ENCODE measurements around the gene NGRN. TPM values are rescaled to one million over a fixed set of nuclear protein-coding genes. Genes with fewer than 3 reads are reported as not detected.
A peak's percentile ranks its signal among the peaks of the same experiment; 100 is the strongest.

NGRN gene
- total RNA-seq, 5 donors from 2014 or later (not counting 1 experiment from before 2014, with no cell fraction given): 44.5 to 53.1 (median 46.1) TPM

DNA sequence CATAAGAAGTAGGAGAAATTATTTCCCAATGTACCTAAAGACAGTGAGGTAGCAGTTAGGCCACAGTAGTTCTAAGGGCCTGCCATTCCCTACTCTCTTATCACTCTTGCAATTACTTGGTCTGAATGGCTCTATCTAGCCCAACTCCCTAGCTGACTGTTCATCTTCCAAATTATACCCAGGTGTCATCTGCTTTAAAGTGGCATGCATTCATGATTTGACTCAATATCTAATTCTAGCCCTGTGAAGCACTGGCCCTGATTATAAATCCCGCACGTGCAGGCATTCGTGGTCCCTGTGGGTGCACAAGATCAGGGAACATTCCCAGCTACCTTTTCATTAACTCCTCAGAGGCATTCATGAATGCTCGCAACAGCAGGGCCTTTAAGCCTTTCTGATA, 43.5 kb downstream of the NGRN start:
- no peaks in the 10 kb centered on the region for H3K36me3 Mint-ChIP-seq
- 92% methylated on average over 4 of the region's 4 CpGs for WGBS (ENCODE audit: insufficient coverage)
- H3K27ac Mint-ChIP-seq: no peak overlapping the region
- ChIA-PET CTCF (interaction anchor here in 1 of 2 donors (0.5 to 1.1 kb wide), 2 partner anchors 11 to 13 kb away, joined by 3 to 4 read pairs; no protein-coding TSS in a partner anchor), POLR2A (no interaction called here)
- H3K27me3 Mint-ChIP-seq: no peaks in the 10 kb centered on the region
- no peak overlapping the region for H3K4me3 Mint-ChIP-seq
- DNase-seq (no peak), ATAC-seq (replicated peaks in 1 of 4) (no peak)
- Histone ChIP-seq H3K9me3 (no peaks in the 10 kb centered on the region), H3K36me3 (ENCODE audit: control insufficient read depth in 2 of 2, extremely low read depth in 1 of 2, insufficient read depth in 1 of 2, low read length in 1 of 2) (no peaks in the 10 kb centered on the region), H3K4me3 (ENCODE audit: control insufficient read depth in 1 of 2, extremely low read depth in 1 of 2, low read length in 1 of 2) (no peak overlapping the region), H3K27ac (ENCODE audit: low read length) (no peak overlapping the region), H3K27me3 (replicated peaks in 1 of 2; ENCODE audit: control insufficient read depth in 2 of 2, extremely low read depth in 1 of 2, insufficient read depth in 2 of 2, low read length in 1 of 2) (no peaks in the 10 kb centered on the region), H3K4me1 (ENCODE audit: control insufficient read depth in 1 of 2, extremely low read depth in 1 of 2, insufficient read depth in 2 of 2, low read length in 2 of 2) (peaks cover 12 to 14% of the 10 kb centered on the region in 2 experiments)
- peaks cover 13 to 20% (median 17%) of the 10 kb centered on the region in 3 donors for H3K4me1 Mint-ChIP-seq
- H3K9me3 Mint-ChIP-seq: no peaks in the 10 kb centered on the region

DNA sequence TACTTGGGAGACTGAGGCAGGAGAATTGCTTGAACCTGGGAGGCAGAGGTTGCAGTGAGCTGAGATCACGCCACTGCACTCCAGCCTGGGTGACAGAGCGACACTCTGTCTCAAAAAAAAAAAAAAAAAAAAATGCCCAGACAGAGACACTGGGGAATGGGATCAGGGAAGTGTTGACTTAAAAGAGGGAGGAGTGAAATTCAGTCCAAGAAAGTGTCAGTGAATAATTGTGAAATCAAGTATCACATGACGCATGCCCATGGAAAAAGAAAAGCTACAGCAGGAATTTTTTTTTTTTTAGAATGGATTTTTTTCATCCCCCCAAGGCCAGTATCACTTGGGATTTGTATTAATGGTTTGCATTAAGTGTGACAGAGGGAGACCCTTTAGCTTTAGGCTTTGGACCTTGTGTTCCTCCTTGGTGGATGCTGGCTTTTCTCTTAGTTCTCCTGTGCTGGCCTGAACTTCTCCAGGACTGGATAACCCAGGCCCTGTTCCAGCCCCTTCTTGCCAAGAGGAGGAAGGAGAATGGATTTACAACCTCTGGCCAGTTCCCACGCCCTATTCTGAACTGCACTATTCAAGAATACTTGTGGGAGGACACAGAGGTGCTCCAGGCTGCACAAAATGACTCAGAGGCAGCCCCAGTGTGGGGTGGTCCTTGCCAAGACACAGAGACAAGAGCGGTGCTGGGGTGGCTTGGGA, 50.0 kb downstream of the NGRN start:
- DNase-seq (no peak), ATAC-seq (replicated peaks in 1 of 4) (no peak)
- Histone ChIP-seq H3K4me3 (ENCODE audit: control insufficient read depth in 1 of 2, extremely low read depth in 1 of 2, low read length in 1 of 2) (no peak overlapping the region), H3K27me3 (replicated peaks in 1 of 2; ENCODE audit: control insufficient read depth in 2 of 2, extremely low read depth in 1 of 2, insufficient read depth in 2 of 2, low read length in 1 of 2) (peaks cover 0 to 3% of the 10 kb centered on the region in 2 experiments), H3K36me3 (ENCODE audit: control insufficient read depth in 2 of 2, extremely low read depth in 1 of 2, insufficient read depth in 1 of 2, low read length in 1 of 2) (no peaks in the 10 kb centered on the region), H3K27ac (ENCODE audit: low read length) (no peak overlapping the region), H3K4me1 (ENCODE audit: control insufficient read depth in 1 of 2, extremely low read depth in 1 of 2, insufficient read depth in 2 of 2, low read length in 2 of 2) (peaks cover 4 to 6% of the 10 kb centered on the region in 2 experiments), H3K9me3 (no peaks in the 10 kb centered on the region)
- H3K27me3 Mint-ChIP-seq: peaks cover 0 to 3% of the 10 kb centered on the region in 2 donors
- peaks cover 5 to 8% (median 6%) of the 10 kb centered on the region in 3 donors for H3K4me1 Mint-ChIP-seq
- ChIA-PET CTCF (interaction anchor here in 1 of 2 donors (0.5 to 1.2 kb wide), 3 partner anchors 9 to 194 kb away, joined by 3 to 5 read pairs (median 3); no protein-coding TSS in a partner anchor), POLR2A (interaction anchor here in 1 of 2 donors (0.6 kb wide), 1 partner anchor 150 kb away, joined by 8 read pairs; no protein-coding TSS in a partner anchor)
- no peaks in the 10 kb centered on the region for H3K36me3 Mint-ChIP-seq
- H3K4me3 Mint-ChIP-seq: no peak overlapping the region
- no peaks in the 10 kb centered on the region for H3K9me3 Mint-ChIP-seq
- no CpG with 5 or more reads among the region's 5 CpGs for WGBS (ENCODE audit: insufficient coverage)
- H3K27ac Mint-ChIP-seq: no peak overlapping the region

DNA sequence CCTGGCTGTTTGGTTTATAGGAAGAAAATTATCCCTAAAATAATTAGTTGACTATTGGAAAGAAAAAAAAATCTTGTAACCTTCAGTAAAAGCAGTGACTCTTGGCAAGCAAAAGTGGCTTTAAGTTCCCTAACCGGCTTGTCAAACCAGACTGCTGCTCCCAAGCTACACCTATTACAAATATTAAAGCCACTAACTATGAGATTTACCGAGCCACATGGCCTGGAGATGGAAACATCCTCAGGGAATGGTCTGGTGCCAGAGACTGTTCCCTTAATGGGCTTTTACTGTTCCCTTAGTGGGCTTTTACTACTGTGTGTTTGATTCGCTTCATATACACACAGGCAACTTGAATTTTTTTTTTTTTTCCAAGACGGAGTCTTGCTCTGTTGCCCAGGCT, 50.7 kb downstream of the NGRN start:
- no peak overlapping the region for H3K27ac ChIP-seq (ENCODE audit: low read length)
- peaks cover 4 to 6% of the 10 kb centered on the region in 2 experiments for H3K4me1 ChIP-seq (ENCODE audit: control insufficient read depth in 1 of 2, extremely low read depth in 1 of 2, insufficient read depth in 2 of 2, low read length in 2 of 2)
- Mint-ChIP-seq H3K4me3 (no peak overlapping the region), H3K27me3 (peaks cover 0 to 3% of the 10 kb centered on the region in 2 donors), H3K36me3 (no peaks in the 10 kb centered on the region), H3K27ac (no peak overlapping the region), H3K9me3 (no peaks in the 10 kb centered on the region), H3K4me1 (peaks cover 6 to 11% (median 6%) of the 10 kb centered on the region in 3 donors)
- 94% methylated on average over 3 of the region's 4 CpGs for WGBS (ENCODE audit: insufficient coverage)
- H3K27me3 ChIP-seq (replicated peaks in 1 of 2; ENCODE audit: control insufficient read depth in 2 of 2, extremely low read depth in 1 of 2, insufficient read depth in 2 of 2, low read length in 1 of 2): peaks cover 0 to 3% of the 10 kb centered on the region in 2 experiments
- ATAC-seq (replicated peaks in 1 of 4): no peak
- no peak for DNase-seq
- H3K4me3 ChIP-seq (ENCODE audit: control insufficient read depth in 1 of 2, extremely low read depth in 1 of 2, low read length in 1 of 2): no peak overlapping the region
- ChIA-PET CTCF (interaction anchor here (0.5 to 0.8 kb wide), 4 partner anchors 34 to 193 kb away, joined by 3 to 5 read pairs (median 3); no protein-coding TSS in a partner anchor), POLR2A (interaction anchor here in 1 of 2 donors (0.7 kb wide), 1 partner anchor 624 kb away, joined by 3 read pairs; no protein-coding TSS in a partner anchor)
- no peaks in the 10 kb centered on the region for H3K9me3 ChIP-seq
- H3K36me3 ChIP-seq (ENCODE audit: control insufficient read depth in 2 of 2, extremely low read depth in 1 of 2, insufficient read depth in 1 of 2, low read length in 1 of 2): no peaks in the 10 kb centered on the region

DNA sequence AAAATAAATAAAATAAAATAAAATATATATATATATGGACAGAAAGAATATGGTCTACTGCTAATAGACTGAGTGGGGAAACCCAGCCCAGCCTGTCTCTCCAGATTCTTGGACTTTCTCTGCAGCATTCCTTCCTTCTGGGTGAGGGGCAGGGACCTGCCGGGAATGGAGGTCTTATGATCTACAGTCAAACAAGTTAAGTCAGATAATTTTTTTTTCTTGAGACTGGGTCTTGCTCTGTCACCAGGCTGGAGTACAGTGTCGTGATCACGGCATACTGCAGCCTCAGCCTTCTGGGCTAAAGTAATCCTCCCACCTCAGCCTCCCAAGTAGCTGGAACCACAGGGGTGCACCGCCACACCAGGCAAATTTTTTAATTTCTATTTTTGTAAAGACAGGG, 53.1 kb downstream of the NGRN start:
- WGBS (ENCODE audit: insufficient coverage): 100% methylated on average over 1 of the region's 4 CpGs
- Mint-ChIP-seq H3K9me3 (no peaks in the 10 kb centered on the region), H3K4me3 (no peak overlapping the region), H3K4me1 (peaks cover 6 to 11% (median 6%) of the 10 kb centered on the region in 3 donors), H3K27me3 (peaks cover 0 to 3% of the 10 kb centered on the region in 2 donors), H3K36me3 (no peaks in the 10 kb centered on the region), H3K27ac (no peak overlapping the region)
- H3K27me3 ChIP-seq (replicated peaks in 1 of 2; ENCODE audit: control insufficient read depth in 2 of 2, extremely low read depth in 1 of 2, insufficient read depth in 2 of 2, low read length in 1 of 2): peaks cover 0 to 3% of the 10 kb centered on the region in 2 experiments
- no peak overlapping the region for H3K4me3 ChIP-seq (ENCODE audit: control insufficient read depth in 1 of 2, extremely low read depth in 1 of 2, low read length in 1 of 2)
- H3K9me3 ChIP-seq: no peaks in the 10 kb centered on the region
- DNase-seq (no peak), ATAC-seq (replicated peaks in 1 of 4) (no peak)
- CTCF ChIA-PET: interaction anchor here (0.6 to 2.8 kb wide), 6 partner anchors 13 to 164 kb away, joined by 3 to 42 read pairs (median 4); no protein-coding TSS in a partner anchor
- no peak overlapping the region for H3K27ac ChIP-seq (ENCODE audit: low read length)
- H3K36me3 ChIP-seq (ENCODE audit: control insufficient read depth in 2 of 2, extremely low read depth in 1 of 2, insufficient read depth in 1 of 2, low read length in 1 of 2): no peaks in the 10 kb centered on the region
- H3K4me1 ChIP-seq (ENCODE audit: control insufficient read depth in 1 of 2, extremely low read depth in 1 of 2, insufficient read depth in 2 of 2, low read length in 2 of 2): peaks cover 4 to 6% of the 10 kb centered on the region in 2 experiments
- POLR2A ChIA-PET: interaction anchor here in 1 of 2 donors (0.6 kb wide), 1 partner anchor 577 kb away, joined by 3 read pairs; no protein-coding TSS in a partner anchor

DNA sequence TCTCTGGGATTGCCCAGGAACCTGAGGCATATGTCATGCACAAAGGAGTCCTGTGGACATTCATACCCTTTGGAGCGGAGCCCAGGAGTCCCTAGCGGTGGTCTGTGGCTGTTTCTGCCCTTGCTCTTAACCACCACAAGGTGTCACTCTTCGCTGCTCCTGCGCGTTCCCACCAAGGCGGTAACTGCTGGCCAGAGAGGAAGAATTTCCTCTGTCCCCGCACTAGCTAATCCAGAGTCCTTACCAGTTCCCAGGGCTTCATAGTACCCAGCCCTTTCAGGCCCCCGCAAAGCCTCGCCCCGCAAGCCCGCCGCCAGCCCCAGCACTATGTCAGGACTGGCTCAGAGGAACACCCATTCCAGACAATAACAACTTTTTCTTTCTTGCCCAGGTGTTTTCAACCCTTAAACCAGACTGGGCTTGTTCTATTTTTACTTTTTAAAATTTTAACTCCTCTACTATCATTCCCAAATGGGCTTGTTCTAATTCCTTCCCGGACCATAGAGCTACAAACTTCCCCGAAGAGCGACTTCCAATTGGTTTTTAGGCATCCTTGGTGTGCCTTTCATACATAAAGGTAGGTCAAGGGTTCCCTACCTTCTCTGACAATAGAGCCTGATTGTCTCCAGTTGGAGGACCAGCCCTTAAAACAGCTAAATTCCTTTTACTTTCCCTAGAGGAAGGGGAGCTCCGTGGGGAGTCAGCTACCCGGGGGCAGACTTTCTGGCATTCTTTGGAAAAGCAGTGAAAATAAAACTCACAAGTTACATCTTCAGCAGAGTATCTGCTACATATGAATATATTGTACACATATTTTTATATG, 54.8 kb downstream of the NGRN start:
- Mint-ChIP-seq H3K27ac (peak overlapping the region in 1 of 2 donors; percentile 17), H3K4me3 (no peak overlapping the region), H3K9me3 (no peaks in the 10 kb centered on the region), H3K4me1 (peaks cover 6 to 11% (median 6%) of the 10 kb centered on the region in 3 donors), H3K27me3 (peaks cover 0 to 3% of the 10 kb centered on the region in 2 donors), H3K36me3 (no peaks in the 10 kb centered on the region)
- H3K4me3 ChIP-seq (ENCODE audit: control insufficient read depth in 1 of 2, extremely low read depth in 1 of 2, low read length in 1 of 2): peak overlapping the region in 1 of 2 donors; percentile 23
- no peak overlapping the region for H3K27ac ChIP-seq (ENCODE audit: low read length)
- no peaks in the 10 kb centered on the region for H3K9me3 ChIP-seq
- DNase-seq: peak; percentile 24 to 87 (median 56)
- 8% methylated on average over 12 of the region's 17 CpGs for WGBS (ENCODE audit: insufficient coverage)
- no peaks in the 10 kb centered on the region for H3K36me3 ChIP-seq (ENCODE audit: control insufficient read depth in 2 of 2, extremely low read depth in 1 of 2, insufficient read depth in 1 of 2, low read length in 1 of 2)
- peaks cover 0 to 3% of the 10 kb centered on the region in 2 experiments for H3K27me3 ChIP-seq (replicated peaks in 1 of 2; ENCODE audit: control insufficient read depth in 2 of 2, extremely low read depth in 1 of 2, insufficient read depth in 2 of 2, low read length in 1 of 2)
- ChIA-PET POLR2A (no interaction called here), CTCF (interaction anchor here (0.6 to 2.8 kb wide), 27 partner anchors 10 to 613 kb away, joined by 3 to 42 read pairs (median 4); no protein-coding TSS in a partner anchor)
- ATAC-seq (replicated peaks in 1 of 4): peak; percentile 96 to 99 (median 96)
- H3K4me1 ChIP-seq (ENCODE audit: control insufficient read depth in 1 of 2, extremely low read depth in 1 of 2, insufficient read depth in 2 of 2, low read length in 2 of 2): peaks cover 4 to 6% of the 10 kb centered on the region in 2 experiments

DNA sequence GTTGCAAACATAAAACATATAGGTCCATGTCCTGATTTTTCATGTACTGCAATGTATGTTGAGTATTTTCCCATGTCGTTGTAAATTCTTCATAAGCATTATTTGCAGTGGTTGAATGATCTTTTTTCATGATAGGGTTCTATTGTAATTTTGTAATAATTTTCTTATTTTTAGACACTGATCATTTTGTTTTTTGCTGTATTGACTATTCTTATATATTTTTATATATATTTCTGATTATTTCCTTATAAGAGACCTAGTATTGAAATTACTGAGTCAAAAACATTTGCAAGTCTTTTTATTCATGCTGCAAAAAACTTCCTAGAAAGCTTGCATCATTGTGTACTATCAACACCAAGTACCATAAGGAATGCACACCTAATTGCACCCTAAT, 55.4 kb downstream of the NGRN start:
- no peak overlapping the region for H3K4me3 Mint-ChIP-seq
- ChIA-PET POLR2A (no interaction called here), CTCF (interaction anchor here (0.8 to 2.8 kb wide), 8 partner anchors 9 to 565 kb away, joined by 3 to 42 read pairs (median 4); no protein-coding TSS in a partner anchor)
- no peak for ATAC-seq (replicated peaks in 1 of 4)
- peaks cover 6 to 11% (median 6%) of the 10 kb centered on the region in 3 donors for H3K4me1 Mint-ChIP-seq
- Histone ChIP-seq H3K27ac (ENCODE audit: low read length) (no peak overlapping the region), H3K27me3 (replicated peaks in 1 of 2; ENCODE audit: control insufficient read depth in 2 of 2, extremely low read depth in 1 of 2, insufficient read depth in 2 of 2, low read length in 1 of 2) (peaks cover 0 to 3% of the 10 kb centered on the region in 2 experiments), H3K9me3 (no peaks in the 10 kb centered on the region), H3K4me3 (ENCODE audit: control insufficient read depth in 1 of 2, extremely low read depth in 1 of 2, low read length in 1 of 2) (no peak overlapping the region), H3K4me1 (ENCODE audit: control insufficient read depth in 1 of 2, extremely low read depth in 1 of 2, insufficient read depth in 2 of 2, low read length in 2 of 2) (peaks cover 4 to 6% of the 10 kb centered on the region in 2 experiments), H3K36me3 (ENCODE audit: control insufficient read depth in 2 of 2, extremely low read depth in 1 of 2, insufficient read depth in 1 of 2, low read length in 1 of 2) (no peaks in the 10 kb centered on the region)
- no peaks in the 10 kb centered on the region for H3K36me3 Mint-ChIP-seq
- no peak overlapping the region for H3K27ac Mint-ChIP-seq
- no CpG with 5 or more reads among the region's 1 CpG for WGBS (ENCODE audit: insufficient coverage)
- H3K27me3 Mint-ChIP-seq: peaks cover 0 to 3% of the 10 kb centered on the region in 2 donors
- no peak for DNase-seq
- H3K9me3 Mint-ChIP-seq: no peaks in the 10 kb centered on the region
